ENCODE results near the gene TTC28.
"Not testable (repeated sequence)": the region's sequence is repeated elsewhere in the genome, so short reads cannot be mapped to it uniquely, and the experiment has no call there.

DNA sequence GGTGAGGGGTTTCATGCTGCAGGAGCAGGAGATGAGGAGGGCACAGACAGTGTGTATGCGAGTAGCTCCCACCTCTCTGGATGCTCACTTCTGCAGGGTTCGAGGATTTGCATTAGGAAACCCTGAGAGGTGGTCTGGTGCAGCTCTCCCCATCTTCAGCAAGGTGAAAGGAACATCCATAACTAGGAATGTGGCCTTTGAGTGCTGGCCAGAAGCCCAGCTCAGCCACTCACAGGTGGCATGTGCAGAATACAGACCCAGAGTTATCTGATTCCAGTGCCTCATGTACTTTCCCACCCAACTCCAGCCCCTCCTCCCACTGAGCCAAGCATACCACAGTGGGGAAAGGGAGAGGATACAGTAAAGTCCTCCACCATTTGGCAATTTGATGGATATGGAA is 10.2 kb upstream of the TTC28 start:
- TF ChIP-seq TAF1 (IDR thresholded peaks at IDR 0.05; ENCODE audit: borderline replicate concordance, low read depth, low read length); GABPA (IDR thresholded peaks at IDR 0.05; ENCODE audit: low read depth); TARDBP (IDR thresholded peaks at IDR 0.05; ENCODE audit: borderline replicate concordance); POLR2AphosphoS5 (IDR thresholded peaks at IDR 0.05; ENCODE audit: low read length): not testable (repeated sequence)
- TF ChIP-seq, protein P1, sequence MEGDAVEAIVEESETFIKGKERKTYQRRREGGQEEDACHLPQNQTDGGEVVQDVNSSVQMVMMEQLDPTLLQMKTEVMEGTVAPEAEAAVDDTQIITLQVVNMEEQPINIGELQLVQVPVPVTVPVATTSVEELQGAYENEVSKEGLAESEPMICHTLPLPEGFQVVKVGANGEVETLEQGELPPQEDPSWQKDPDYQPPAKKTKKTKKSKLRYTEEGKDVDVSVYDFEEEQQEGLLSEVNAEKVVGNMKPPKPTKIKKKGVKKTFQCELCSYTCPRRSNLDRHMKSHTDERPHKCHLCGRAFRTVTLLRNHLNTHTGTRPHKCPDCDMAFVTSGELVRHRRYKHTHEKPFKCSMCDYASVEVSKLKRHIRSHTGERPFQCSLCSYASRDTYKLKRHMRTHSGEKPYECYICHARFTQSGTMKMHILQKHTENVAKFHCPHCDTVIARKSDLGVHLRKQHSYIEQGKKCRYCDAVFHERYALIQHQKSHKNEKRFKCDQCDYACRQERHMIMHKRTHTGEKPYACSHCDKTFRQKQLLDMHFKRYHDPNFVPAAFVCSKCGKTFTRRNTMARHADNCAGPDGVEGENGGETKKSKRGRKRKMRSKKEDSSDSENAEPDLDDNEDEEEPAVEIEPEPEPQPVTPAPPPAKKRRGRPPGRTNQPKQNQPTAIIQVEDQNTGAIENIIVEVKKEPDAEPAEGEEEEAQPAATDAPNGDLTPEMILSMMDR (IDR thresholded peaks at IDR 0.05 in 2 of 3, conservative IDR thresholded peaks at IDR 0.05 in 1 of 3; ENCODE audit: control insufficient read depth in 2 of 3, extremely low read depth in 1 of 3, insufficient read depth in 1 of 3, low read depth in 3 of 3, low read length in 3 of 3): not testable (repeated sequence)
- TF ChIP-seq, protein P2, sequence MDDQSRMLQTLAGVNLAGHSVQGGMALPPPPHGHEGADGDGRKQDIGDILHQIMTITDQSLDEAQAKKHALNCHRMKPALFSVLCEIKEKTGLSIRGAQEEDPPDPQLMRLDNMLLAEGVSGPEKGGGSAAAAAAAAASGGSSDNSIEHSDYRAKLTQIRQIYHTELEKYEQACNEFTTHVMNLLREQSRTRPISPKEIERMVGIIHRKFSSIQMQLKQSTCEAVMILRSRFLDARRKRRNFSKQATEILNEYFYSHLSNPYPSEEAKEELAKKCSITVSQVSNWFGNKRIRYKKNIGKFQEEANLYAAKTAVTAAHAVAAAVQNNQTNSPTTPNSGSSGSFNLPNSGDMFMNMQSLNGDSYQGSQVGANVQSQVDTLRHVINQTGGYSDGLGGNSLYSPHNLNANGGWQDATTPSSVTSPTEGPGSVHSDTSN (IDR thresholded peaks at IDR 0.05; ENCODE audit: insufficient replicate concordance, low read depth, low read length): not testable (repeated sequence)
- TF ChIP-seq, protein P3, sequence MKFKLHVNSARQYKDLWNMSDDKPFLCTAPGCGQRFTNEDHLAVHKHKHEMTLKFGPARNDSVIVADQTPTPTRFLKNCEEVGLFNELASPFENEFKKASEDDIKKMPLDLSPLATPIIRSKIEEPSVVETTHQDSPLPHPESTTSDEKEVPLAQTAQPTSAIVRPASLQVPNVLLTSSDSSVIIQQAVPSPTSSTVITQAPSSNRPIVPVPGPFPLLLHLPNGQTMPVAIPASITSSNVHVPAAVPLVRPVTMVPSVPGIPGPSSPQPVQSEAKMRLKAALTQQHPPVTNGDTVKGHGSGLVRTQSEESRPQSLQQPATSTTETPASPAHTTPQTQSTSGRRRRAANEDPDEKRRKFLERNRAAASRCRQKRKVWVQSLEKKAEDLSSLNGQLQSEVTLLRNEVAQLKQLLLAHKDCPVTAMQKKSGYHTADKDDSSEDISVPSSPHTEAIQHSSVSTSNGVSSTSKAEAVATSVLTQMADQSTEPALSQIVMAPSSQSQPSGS (IDR thresholded peaks at IDR 0.05; ENCODE audit: low read length): not testable (repeated sequence)

Measured in GM12878 (cell line).